Smooth muscle cell of the brain vasculature (primary cell): Measurements from ENCODE around the gene SLC9A8.
"Not testable (repeated sequence)": the region's sequence is repeated elsewhere in the genome, so short reads cannot be mapped to it uniquely, and the experiment has no call there.

Source experiments
- DNase-seq: peaks from one replicate; pipeline ENCODE4 v3.0.0-alpha.2; 2012; ENCODE audit warnings: low read depth, low spot score

SLC9A8 gene

GRCh38 chr20:49893242-49894072, 80.8 kb downstream of the SLC9A8 start:
- no peak for DNase-seq

- no peak for DNase-seq
Measured at GRCh38 chr20:49894073-49894470, 81.4 kb downstream of the SLC9A8 start.

- DNase-seq = not testable (repeated sequence)
Measured at GRCh38 chr20:49895474-49896093, 83.0 kb downstream of the SLC9A8 start.

- DNase-seq = no peak
Measured at GRCh38 chr20:49896204-49896603, 83.6 kb downstream of the SLC9A8 start.

- DNase-seq = no peak
Measured at GRCh38 chr20:49899541-49900383, 87.1 kb downstream of the SLC9A8 start.

- no peak for DNase-seq
Measured at GRCh38 chr20:49901588-49901987, 89.0 kb downstream of the SLC9A8 start.

GRCh38 chr20:49904440-49905214, 92.0 kb downstream of the SLC9A8 start:
- no peak for DNase-seq

- no peak for DNase-seq
Measured at GRCh38 chr20:49905415-49906091, 92.9 kb downstream of the SLC9A8 start.

GRCh38 chr20:49906101-49906604, 93.5 kb downstream of the SLC9A8 start:
- no peak for DNase-seq

- no peak for DNase-seq
Measured at GRCh38 chr20:49906615-49907154, 94.1 kb downstream of the SLC9A8 start.

- DNase-seq = no peak
Measured at GRCh38 chr20:49907405-49908257, 95.0 kb downstream of the SLC9A8 start.

GRCh38 chr20:49908258-49908565, 95.6 kb downstream of the SLC9A8 start:
- DNase-seq = no peak

- no peak for DNase-seq
Measured at GRCh38 chr20:49909499-49910339, 97.1 kb downstream of the SLC9A8 start.

GRCh38 chr20:49910340-49910706, 97.7 kb downstream of the SLC9A8 start:
- DNase-seq = no peak

- DNase-seq = no peak
Measured at GRCh38 chr20:49913399-49914047, 100.9 kb downstream of the SLC9A8 start.

- DNase-seq = no peak
Measured at GRCh38 chr20:49914310-49915117, 101.9 kb downstream of the SLC9A8 start.

- no peak for DNase-seq
Measured at GRCh38 chr20:49915118-49915379, 102.4 kb downstream of the SLC9A8 start.
